HL-60 (cell line): ENCODE measurements around the gene OAS2.

Experiments
- DNase-seq, 2 experiments: peaks; one replicate each; pipeline ENCODE4 v3.0.0-alpha.2; 2010 to 2020; ENCODE audit warnings: low read depth in 1 of 2, low spot score in 1 of 2
- H3K27ac ChIP-seq: fragments of 250-450 bp; sonication (Bioruptor Pico); replicated peaks from 2 replicates; pipeline ENCODE4 v1.5.1; 2020; ENCODE audit warnings: mild to moderate bottlenecking, moderate library complexity
- H3K27me3 ChIP-seq: fragments of 250-450 bp; sonication (Bioruptor Pico); 2 replicates; pipeline ENCODE4 v1.5.1; 2021; ENCODE audit warnings: mild to moderate bottlenecking, moderate library complexity; ENCODE audit not compliant: insufficient read depth, poor library complexity, severe bottlenecking
- H3K4me3 ChIP-seq: replicated peaks from 2 replicates; pipeline ENCODE4 v1.5.1; 2011; ENCODE audit warnings: mild to moderate bottlenecking, control low read depth, low read length; ENCODE audit not compliant: insufficient read depth
- CTCF ChIP-seq: IDR thresholded peaks from one replicate; pipeline ENCODE4 v1.5.1; 2011; ENCODE audit warnings: low read length, control low read depth, inconsistent platforms; ENCODE audit not compliant: insufficient read depth
- GABPA ChIP-seq: IDR thresholded peaks from 2 replicates; pipeline ENCODE4 v1.6.1; 2012; ENCODE audit warnings: low read depth
- POLR2AphosphoS5 ChIP-seq: IDR thresholded peaks from 2 replicates; pipeline ENCODE4 v1.6.1; 2012; ENCODE audit warnings: low read depth
- SPI1 ChIP-seq: IDR thresholded peaks from 2 replicates; pipeline ENCODE4 v1.6.1; 2012; ENCODE audit warnings: low read depth, mild to moderate bottlenecking, borderline replicate concordance
- TF ChIP-seq, protein P1 (sequence below): IDR thresholded peaks from 2 replicates; pipeline ENCODE4 v1.6.1; 2012; ENCODE audit warnings: low read depth; ENCODE audit not compliant: insufficient replicate concordance

OAS2 gene

GRCh38 chr12:113022563-113023297 lies 44.4 kb downstream of the OAS2 start:
- H3K27me3 ChIP-seq = peaks cover 10% of the 10 kb centered on the region
- DNase-seq = no peak
- H3K4me3 ChIP-seq = no peak overlapping the region
- TF ChIP-seq, protein P1, sequence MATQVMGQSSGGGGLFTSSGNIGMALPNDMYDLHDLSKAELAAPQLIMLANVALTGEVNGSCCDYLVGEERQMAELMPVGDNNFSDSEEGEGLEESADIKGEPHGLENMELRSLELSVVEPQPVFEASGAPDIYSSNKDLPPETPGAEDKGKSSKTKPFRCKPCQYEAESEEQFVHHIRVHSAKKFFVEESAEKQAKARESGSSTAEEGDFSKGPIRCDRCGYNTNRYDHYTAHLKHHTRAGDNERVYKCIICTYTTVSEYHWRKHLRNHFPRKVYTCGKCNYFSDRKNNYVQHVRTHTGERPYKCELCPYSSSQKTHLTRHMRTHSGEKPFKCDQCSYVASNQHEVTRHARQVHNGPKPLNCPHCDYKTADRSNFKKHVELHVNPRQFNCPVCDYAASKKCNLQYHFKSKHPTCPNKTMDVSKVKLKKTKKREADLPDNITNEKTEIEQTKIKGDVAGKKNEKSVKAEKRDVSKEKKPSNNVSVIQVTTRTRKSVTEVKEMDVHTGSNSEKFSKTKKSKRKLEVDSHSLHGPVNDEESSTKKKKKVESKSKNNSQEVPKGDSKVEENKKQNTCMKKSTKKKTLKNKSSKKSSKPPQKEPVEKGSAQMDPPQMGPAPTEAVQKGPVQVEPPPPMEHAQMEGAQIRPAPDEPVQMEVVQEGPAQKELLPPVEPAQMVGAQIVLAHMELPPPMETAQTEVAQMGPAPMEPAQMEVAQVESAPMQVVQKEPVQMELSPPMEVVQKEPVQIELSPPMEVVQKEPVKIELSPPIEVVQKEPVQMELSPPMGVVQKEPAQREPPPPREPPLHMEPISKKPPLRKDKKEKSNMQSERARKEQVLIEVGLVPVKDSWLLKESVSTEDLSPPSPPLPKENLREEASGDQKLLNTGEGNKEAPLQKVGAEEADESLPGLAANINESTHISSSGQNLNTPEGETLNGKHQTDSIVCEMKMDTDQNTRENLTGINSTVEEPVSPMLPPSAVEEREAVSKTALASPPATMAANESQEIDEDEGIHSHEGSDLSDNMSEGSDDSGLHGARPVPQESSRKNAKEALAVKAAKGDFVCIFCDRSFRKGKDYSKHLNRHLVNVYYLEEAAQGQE = no peak
- TF ChIP-seq SPI1 = no peak
- TF ChIP-seq CTCF = no peak
- no peak for TF ChIP-seq GABPA
- H3K27ac ChIP-seq = no peak overlapping the region

DNA sequence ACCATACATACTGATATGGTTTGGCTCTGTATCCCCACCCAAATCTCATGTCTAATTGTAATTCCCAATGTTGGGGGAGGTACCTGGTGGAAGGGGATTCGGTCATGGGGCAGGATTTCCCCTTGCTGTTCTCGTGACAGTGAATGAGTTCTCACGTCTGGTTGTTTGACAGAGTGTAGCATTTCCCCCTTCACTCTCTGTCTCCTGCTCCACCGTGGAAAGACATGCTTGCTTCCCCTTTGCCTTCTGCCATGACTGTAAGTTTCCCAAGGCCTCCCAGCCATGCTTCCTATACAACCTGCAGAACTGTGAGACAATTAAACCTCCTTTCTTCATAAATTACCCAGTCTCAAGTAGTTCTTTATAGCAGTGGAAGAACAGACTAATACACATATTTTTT lies 49.4 kb downstream of the OAS2 start:
- TF ChIP-seq, protein P1 = no peak
- no peak for TF ChIP-seq CTCF
- TF ChIP-seq SPI1 = no peak
- no peak for TF ChIP-seq GABPA
- no peak for TF ChIP-seq POLR2AphosphoS5
- Histone ChIP-seq H3K27ac (no peak overlapping the region), H3K27me3 (no peaks in the 10 kb centered on the region), H3K4me3 (no peak overlapping the region)
- DNase-seq = no peak

DNA sequence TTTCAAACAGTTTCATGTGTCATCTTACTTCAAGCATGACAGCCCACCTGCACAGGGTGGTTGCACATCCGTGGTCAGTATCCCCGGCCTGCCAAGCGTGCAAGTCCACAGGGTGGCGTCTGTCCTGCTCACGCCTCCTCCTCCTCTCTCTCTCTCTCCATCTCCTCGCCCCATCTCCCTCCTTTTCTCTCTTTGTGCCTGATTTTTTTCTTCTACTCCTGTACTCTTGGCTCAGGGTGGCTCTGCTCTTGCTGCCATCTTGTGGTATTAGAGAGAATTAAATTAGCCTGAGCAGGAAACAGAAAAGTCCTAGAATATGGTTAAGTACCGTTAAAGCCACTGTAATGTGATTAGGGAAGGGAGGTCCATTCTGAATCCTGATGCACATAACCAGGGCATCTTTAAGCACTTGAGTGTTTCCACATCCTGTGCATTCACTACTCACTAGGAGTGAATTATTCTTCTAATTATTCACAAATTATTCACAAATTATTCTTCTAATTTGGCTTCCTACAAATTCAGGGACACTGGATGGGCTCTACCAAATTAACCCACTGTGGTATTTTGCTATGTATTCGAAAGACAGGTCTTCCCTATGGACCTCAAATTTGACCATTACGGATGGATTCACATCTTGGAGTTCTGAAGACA lies 52.7 kb downstream of the OAS2 start:
- Histone ChIP-seq H3K27ac (no peak overlapping the region), H3K4me3 (no peak overlapping the region), H3K27me3 (no peaks in the 10 kb centered on the region)
- no peak for DNase-seq
- TF ChIP-seq GABPA (no peak), SPI1 (no peak), CTCF (peak; percentile 32)
